ENCODE measurements around the gene RWDD4.

Gene RWDD4

GRCh38 chr4:183607894-183608293, 51.1 kb downstream of the RWDD4 start:
- no CpG with 5 or more reads among the region's 4 CpGs for WGBS (ENCODE audit: extremely low coverage, insufficient coverage, insufficient read length)
- no peak overlapping the region for H3K4me3 ChIP-seq (ENCODE audit: low read depth, low read length)
- no peak overlapping the region for H2AFZ ChIP-seq (ENCODE audit: insufficient read depth, low read length, poor library complexity)
- no peak overlapping the region for H3K4me2 ChIP-seq (ENCODE audit: low read length)
- DNase-seq = no peak
- H3K14ac ChIP-seq (ENCODE audit: low read length) = no peak overlapping the region
- H3K27me3 ChIP-seq (ENCODE audit: insufficient read depth, low read length) = no peaks in the 10 kb centered on the region
- H4K8ac ChIP-seq (ENCODE audit: low read depth, low read length) = no peak overlapping the region
- no peaks in the 10 kb centered on the region for H3K36me3 ChIP-seq (ENCODE audit: control insufficient read depth in 1 of 2, insufficient read depth in 2 of 2, low read length in 2 of 2)
- H2AK5ac ChIP-seq (ENCODE audit: low read length) = no peak overlapping the region
- no peak overlapping the region for H4K12ac ChIP-seq (ENCODE audit: low read depth, low read length)
- no peak overlapping the region for H2BK12ac ChIP-seq (ENCODE audit: low read length)
- H3K79me2 ChIP-seq (ENCODE audit: control insufficient read depth, insufficient read depth, low read length, poor library complexity) = no peaks in the 10 kb centered on the region
- no peak overlapping the region for H3K9ac ChIP-seq (ENCODE audit: low read length)
- H2BK5ac ChIP-seq (ENCODE audit: low read depth, low read length, poor library complexity) = no peak overlapping the region
- no peak overlapping the region for H3K4ac ChIP-seq (ENCODE audit: low read depth, low read length)
- H4K91ac ChIP-seq (ENCODE audit: low read depth, low read length) = no peak overlapping the region
- no peak overlapping the region for H2BK120ac ChIP-seq (ENCODE audit: insufficient read depth, low read length, poor library complexity)
- no peak overlapping the region for H3K23ac ChIP-seq (ENCODE audit: low read length)
- H3K79me1 ChIP-seq (ENCODE audit: low read length) = no peaks in the 10 kb centered on the region
- no peak overlapping the region for H3K18ac ChIP-seq (ENCODE audit: low read length)
- H3K4me1 ChIP-seq (ENCODE audit: control insufficient read depth in 1 of 2, insufficient read depth in 2 of 2, low read length in 2 of 2) = peaks cover 2 to 4% of the 10 kb centered on the region in 2 experiments
- H3K9me3 ChIP-seq (ENCODE audit: insufficient read depth, low read depth, low read length) = no peaks in the 10 kb centered on the region
- no peak overlapping the region for H3K27ac ChIP-seq (ENCODE audit: low read depth, low read length)

- no CpG with 5 or more reads among the region's 6 CpGs for WGBS (ENCODE audit: extremely low coverage, insufficient coverage, insufficient read length)
- Histone ChIP-seq H3K9me3 (ENCODE audit: insufficient read depth, low read depth, low read length) (no peaks in the 10 kb centered on the region), H2BK120ac (ENCODE audit: insufficient read depth, low read length, poor library complexity) (no peak overlapping the region), H4K8ac (ENCODE audit: low read depth, low read length) (peak overlapping the region; percentile 11), H3K4me2 (ENCODE audit: low read length) (no peak overlapping the region), H2BK12ac (ENCODE audit: low read length) (no peak overlapping the region), H2BK5ac (ENCODE audit: low read depth, low read length, poor library complexity) (no peak overlapping the region), H3K79me1 (ENCODE audit: low read length) (no peaks in the 10 kb centered on the region), H3K4me1 (ENCODE audit: control insufficient read depth in 1 of 2, insufficient read depth in 2 of 2, low read length in 2 of 2) (no peaks in the 10 kb centered on the region), H3K4me3 (ENCODE audit: low read depth, low read length) (no peak overlapping the region), H3K4ac (ENCODE audit: low read depth, low read length) (no peak overlapping the region), H3K14ac (ENCODE audit: low read length) (no peak overlapping the region), H3K23ac (ENCODE audit: low read length) (no peak overlapping the region), H4K12ac (ENCODE audit: low read depth, low read length) (no peak overlapping the region), H3K27ac (ENCODE audit: low read depth, low read length) (no peak overlapping the region), H4K91ac (ENCODE audit: low read depth, low read length) (no peak overlapping the region), H3K36me3 (ENCODE audit: control insufficient read depth in 1 of 2, insufficient read depth in 2 of 2, low read length in 2 of 2) (no peaks in the 10 kb centered on the region), H3K79me2 (ENCODE audit: control insufficient read depth, insufficient read depth, low read length, poor library complexity) (no peaks in the 10 kb centered on the region), H2AK5ac (ENCODE audit: low read length) (no peak overlapping the region), H3K27me3 (ENCODE audit: insufficient read depth, low read length) (no peaks in the 10 kb centered on the region), H3K9ac (ENCODE audit: low read length) (no peak overlapping the region), H2AFZ (ENCODE audit: insufficient read depth, low read length, poor library complexity) (no peak overlapping the region), H3K18ac (ENCODE audit: low read length) (no peak overlapping the region)
- peak in 1 of 2 donors; percentile 48 for DNase-seq
These were observed 56.4 kb downstream of the RWDD4 start for GRCh38 chr4:183602557-183603027.

- H3K14ac ChIP-seq (ENCODE audit: low read length) = no peak overlapping the region
- WGBS (ENCODE audit: extremely low coverage, insufficient coverage, insufficient read length) = no CpG with 5 or more reads among the region's 1 CpG
- DNase-seq = no peak
- H4K12ac ChIP-seq (ENCODE audit: low read depth, low read length) = no peak overlapping the region
- no peak overlapping the region for H3K27ac ChIP-seq (ENCODE audit: low read depth, low read length)
- H3K36me3 ChIP-seq (ENCODE audit: control insufficient read depth in 1 of 2, insufficient read depth in 2 of 2, low read length in 2 of 2) = no peaks in the 10 kb centered on the region
- no peak overlapping the region for H3K9ac ChIP-seq (ENCODE audit: low read length)
- no peaks in the 10 kb centered on the region for H3K27me3 ChIP-seq (ENCODE audit: insufficient read depth, low read length)
- no peaks in the 10 kb centered on the region for H3K9me3 ChIP-seq (ENCODE audit: insufficient read depth, low read depth, low read length)
- H2BK5ac ChIP-seq (ENCODE audit: low read depth, low read length, poor library complexity) = no peak overlapping the region
- no peak overlapping the region for H2AK5ac ChIP-seq (ENCODE audit: low read length)
- H3K4me1 ChIP-seq (ENCODE audit: control insufficient read depth in 1 of 2, insufficient read depth in 2 of 2, low read length in 2 of 2) = no peaks in the 10 kb centered on the region
- no peak overlapping the region for H4K8ac ChIP-seq (ENCODE audit: low read depth, low read length)
- no peaks in the 10 kb centered on the region for H3K79me2 ChIP-seq (ENCODE audit: control insufficient read depth, insufficient read depth, low read length, poor library complexity)
- H3K79me1 ChIP-seq (ENCODE audit: low read length) = no peaks in the 10 kb centered on the region
- H4K91ac ChIP-seq (ENCODE audit: low read depth, low read length) = no peak overlapping the region
- no peak overlapping the region for H2BK12ac ChIP-seq (ENCODE audit: low read length)
- no peak overlapping the region for H2AFZ ChIP-seq (ENCODE audit: insufficient read depth, low read length, poor library complexity)
- no peak overlapping the region for H2BK120ac ChIP-seq (ENCODE audit: insufficient read depth, low read length, poor library complexity)
- H3K4me2 ChIP-seq (ENCODE audit: low read length) = no peak overlapping the region
- no peak overlapping the region for H3K23ac ChIP-seq (ENCODE audit: low read length)
- no peak overlapping the region for H3K4ac ChIP-seq (ENCODE audit: low read depth, low read length)
- H3K4me3 ChIP-seq (ENCODE audit: low read depth, low read length) = no peak overlapping the region
- no peak overlapping the region for H3K18ac ChIP-seq (ENCODE audit: low read length)
These were observed 57.6 kb downstream of the RWDD4 start for GRCh38 chr4:183601381-183601780.

- Histone ChIP-seq H3K4me3 (ENCODE audit: low read depth, low read length) (no peak overlapping the region), H3K23ac (ENCODE audit: low read length) (no peak overlapping the region), H3K27ac (ENCODE audit: low read depth, low read length) (no peak overlapping the region), H3K79me2 (ENCODE audit: control insufficient read depth, insufficient read depth, low read length, poor library complexity) (no peaks in the 10 kb centered on the region), H4K91ac (ENCODE audit: low read depth, low read length) (no peak overlapping the region), H4K12ac (ENCODE audit: low read depth, low read length) (no peak overlapping the region), H3K9me3 (ENCODE audit: insufficient read depth, low read depth, low read length) (no peaks in the 10 kb centered on the region), H3K36me3 (ENCODE audit: control insufficient read depth in 1 of 2, insufficient read depth in 2 of 2, low read length in 2 of 2) (no peaks in the 10 kb centered on the region), H2BK12ac (ENCODE audit: low read length) (no peak overlapping the region), H3K18ac (ENCODE audit: low read length) (no peak overlapping the region), H2AFZ (ENCODE audit: insufficient read depth, low read length, poor library complexity) (no peak overlapping the region), H2BK120ac (ENCODE audit: insufficient read depth, low read length, poor library complexity) (no peak overlapping the region), H4K8ac (ENCODE audit: low read depth, low read length) (no peak overlapping the region), H2AK5ac (ENCODE audit: low read length) (no peak overlapping the region), H3K79me1 (ENCODE audit: low read length) (no peaks in the 10 kb centered on the region), H3K4ac (ENCODE audit: low read depth, low read length) (no peak overlapping the region), H3K4me2 (ENCODE audit: low read length) (no peak overlapping the region), H3K4me1 (ENCODE audit: control insufficient read depth in 1 of 2, insufficient read depth in 2 of 2, low read length in 2 of 2) (no peaks in the 10 kb centered on the region), H3K14ac (ENCODE audit: low read length) (no peak overlapping the region), H3K9ac (ENCODE audit: low read length) (no peak overlapping the region), H2BK5ac (ENCODE audit: low read depth, low read length, poor library complexity) (no peak overlapping the region), H3K27me3 (ENCODE audit: insufficient read depth, low read length) (no peaks in the 10 kb centered on the region)
- DNase-seq = peak; percentile 29 to 59
- no CpG with 5 or more reads among the region's 3 CpGs for WGBS (ENCODE audit: extremely low coverage, insufficient coverage, insufficient read length)
These were observed 58.7 kb downstream of the RWDD4 start for GRCh38 chr4:183600189-183600685.
